ENCODE results near the gene COL6A1.

Gene COL6A1

GRCh38 chr21:45990741-45991605, 9.4 kb downstream of the COL6A1 start:
- peaks cover 40 to 50% of the 10 kb centered on the region in 2 donors for H3K36me3 ChIP-seq (ENCODE audit: control insufficient read depth in 2 of 2, insufficient read depth in 2 of 2, low read length in 2 of 2)
- H3K9me3 ChIP-seq (ENCODE audit: control insufficient read depth in 2 of 2, low read length in 2 of 2) = no peaks in the 10 kb centered on the region
- no peak overlapping the region for H3K9ac ChIP-seq (ENCODE audit: low read length in 2 of 2)
- H3K27me3 ChIP-seq (ENCODE audit: control insufficient read depth in 1 of 2, insufficient read depth in 2 of 2, low read length in 2 of 2) = no peaks in the 10 kb centered on the region
- peaks cover 67% of the 10 kb centered on the region for H3K4me1 ChIP-seq (ENCODE audit: control insufficient read depth, insufficient read depth, low read length)
- peak overlapping the region; percentile 71 for H3K27ac ChIP-seq (ENCODE audit: low read length)
- no peak overlapping the region for H3K4me3 ChIP-seq (ENCODE audit: low read length in 2 of 2)

- peaks cover 40 to 48% of the 10 kb centered on the region in 2 donors for H3K36me3 ChIP-seq (ENCODE audit: control insufficient read depth in 2 of 2, insufficient read depth in 2 of 2, low read length in 2 of 2)
- peak overlapping the region; percentile 71 for H3K27ac ChIP-seq (ENCODE audit: low read length)
- no peak overlapping the region for H3K9ac ChIP-seq (ENCODE audit: low read length in 2 of 2)
Observed at GRCh38 chr21:45991606-45992300, 10.2 kb downstream of the COL6A1 start.

GRCh38 chr21:45992301-45993209, 11.0 kb downstream of the COL6A1 start:
- H3K4me3 ChIP-seq (ENCODE audit: low read length in 2 of 2) = no peak overlapping the region
- H3K27me3 ChIP-seq (ENCODE audit: control insufficient read depth in 1 of 2, insufficient read depth in 2 of 2, low read length in 2 of 2) = no peaks in the 10 kb centered on the region
- H3K9me3 ChIP-seq (ENCODE audit: control insufficient read depth in 2 of 2, low read length in 2 of 2) = no peaks in the 10 kb centered on the region
- H3K36me3 ChIP-seq (ENCODE audit: control insufficient read depth in 2 of 2, insufficient read depth in 2 of 2, low read length in 2 of 2) = peaks cover 40 to 48% of the 10 kb centered on the region in 2 donors
- peaks cover 55% of the 10 kb centered on the region for H3K4me1 ChIP-seq (ENCODE audit: control insufficient read depth, insufficient read depth, low read length)
- peak overlapping the region; percentile 71 for H3K27ac ChIP-seq (ENCODE audit: low read length)
- H3K9ac ChIP-seq (ENCODE audit: low read length in 2 of 2) = no peak overlapping the region

More at GRCh38 chr21:45991606-45992300, 10.2 kb downstream of the COL6A1 start:
- Histone ChIP-seq H3K4me3 (ENCODE audit: low read length in 2 of 2) (no peak overlapping the region), H3K4me1 (ENCODE audit: control insufficient read depth, insufficient read depth, low read length) (peaks cover 62% of the 10 kb centered on the region), H3K9me3 (ENCODE audit: control insufficient read depth in 2 of 2, low read length in 2 of 2) (no peaks in the 10 kb centered on the region), H3K27me3 (ENCODE audit: control insufficient read depth in 1 of 2, insufficient read depth in 2 of 2, low read length in 2 of 2) (no peaks in the 10 kb centered on the region)

- Histone ChIP-seq H3K36me3 (ENCODE audit: control insufficient read depth in 2 of 2, insufficient read depth in 2 of 2, low read length in 2 of 2) (peaks cover 44 to 53% of the 10 kb centered on the region in 2 donors), H3K4me3 (ENCODE audit: low read length in 2 of 2) (no peak overlapping the region), H3K27me3 (ENCODE audit: control insufficient read depth in 1 of 2, insufficient read depth in 2 of 2, low read length in 2 of 2) (no peaks in the 10 kb centered on the region), H3K9ac (ENCODE audit: low read length in 2 of 2) (peak overlapping the region in 1 of 2 donors; percentile 36), H3K9me3 (ENCODE audit: control insufficient read depth in 2 of 2, low read length in 2 of 2) (no peaks in the 10 kb centered on the region), H3K4me1 (ENCODE audit: control insufficient read depth, insufficient read depth, low read length) (peaks cover 54% of the 10 kb centered on the region), H3K27ac (ENCODE audit: low read length) (peak overlapping the region; percentile 71)
Observed at GRCh38 chr21:45993210-45994085, 11.9 kb downstream of the COL6A1 start.

- peak overlapping the region; percentile 71 for H3K27ac ChIP-seq (ENCODE audit: low read length)
- H3K36me3 ChIP-seq (ENCODE audit: control insufficient read depth in 2 of 2, insufficient read depth in 2 of 2, low read length in 2 of 2) = peaks cover 50% of the 10 kb centered on the region in 2 donors
- H3K4me1 ChIP-seq (ENCODE audit: control insufficient read depth, insufficient read depth, low read length) = peaks cover 49% of the 10 kb centered on the region
- no peak overlapping the region for H3K9ac ChIP-seq (ENCODE audit: low read length in 2 of 2)
- H3K27me3 ChIP-seq (ENCODE audit: control insufficient read depth in 1 of 2, insufficient read depth in 2 of 2, low read length in 2 of 2) = no peaks in the 10 kb centered on the region
- H3K9me3 ChIP-seq (ENCODE audit: control insufficient read depth in 2 of 2, low read length in 2 of 2) = no peaks in the 10 kb centered on the region
- H3K4me3 ChIP-seq (ENCODE audit: low read length in 2 of 2) = no peak overlapping the region
Observed at GRCh38 chr21:45994086-45994661, 12.6 kb downstream of the COL6A1 start.

- no peaks in the 10 kb centered on the region for H3K27me3 ChIP-seq (ENCODE audit: control insufficient read depth in 1 of 2, insufficient read depth in 2 of 2, low read length in 2 of 2)
- H3K9me3 ChIP-seq (ENCODE audit: control insufficient read depth in 2 of 2, low read length in 2 of 2) = no peaks in the 10 kb centered on the region
- H3K27ac ChIP-seq (ENCODE audit: low read length) = peak overlapping the region; percentile 71
- peaks cover 49% of the 10 kb centered on the region for H3K4me1 ChIP-seq (ENCODE audit: control insufficient read depth, insufficient read depth, low read length)
- peaks cover 50 to 56% of the 10 kb centered on the region in 2 donors for H3K36me3 ChIP-seq (ENCODE audit: control insufficient read depth in 2 of 2, insufficient read depth in 2 of 2, low read length in 2 of 2)
- H3K4me3 ChIP-seq (ENCODE audit: low read length in 2 of 2) = no peak overlapping the region
- H3K9ac ChIP-seq (ENCODE audit: low read length in 2 of 2) = peak overlapping the region in 1 of 2 donors; percentile 51
Observed at GRCh38 chr21:45994759-45995685, 13.5 kb downstream of the COL6A1 start.

- no peaks in the 10 kb centered on the region for H3K27me3 ChIP-seq (ENCODE audit: control insufficient read depth in 1 of 2, insufficient read depth in 2 of 2, low read length in 2 of 2)
- peak overlapping the region; percentile 71 for H3K27ac ChIP-seq (ENCODE audit: low read length)
- no peak overlapping the region for H3K4me3 ChIP-seq (ENCODE audit: low read length in 2 of 2)
- H3K36me3 ChIP-seq (ENCODE audit: control insufficient read depth in 2 of 2, insufficient read depth in 2 of 2, low read length in 2 of 2) = peaks cover 47 to 49% of the 10 kb centered on the region in 2 donors
- peaks cover 46% of the 10 kb centered on the region for H3K4me1 ChIP-seq (ENCODE audit: control insufficient read depth, insufficient read depth, low read length)
- no peaks in the 10 kb centered on the region for H3K9me3 ChIP-seq (ENCODE audit: control insufficient read depth in 2 of 2, low read length in 2 of 2)
- peak overlapping the region in 1 of 2 donors; percentile 13 for H3K9ac ChIP-seq (ENCODE audit: low read length in 2 of 2)
Observed at GRCh38 chr21:45995686-45996179, 14.2 kb downstream of the COL6A1 start.

GRCh38 chr21:45996311-45997204, 15.0 kb downstream of the COL6A1 start:
- Histone ChIP-seq H3K4me3 (ENCODE audit: low read length in 2 of 2) (no peak overlapping the region), H3K27ac (ENCODE audit: low read length) (peak overlapping the region; percentile 71), H3K9ac (ENCODE audit: low read length in 2 of 2) (peak overlapping the region in 1 of 2 donors; percentile 13), H3K36me3 (ENCODE audit: control insufficient read depth in 2 of 2, insufficient read depth in 2 of 2, low read length in 2 of 2) (peaks cover 50 to 51% of the 10 kb centered on the region in 2 donors), H3K27me3 (ENCODE audit: control insufficient read depth in 1 of 2, insufficient read depth in 2 of 2, low read length in 2 of 2) (no peaks in the 10 kb centered on the region), H3K9me3 (ENCODE audit: control insufficient read depth in 2 of 2, low read length in 2 of 2) (no peaks in the 10 kb centered on the region), H3K4me1 (ENCODE audit: control insufficient read depth, insufficient read depth, low read length) (peaks cover 44% of the 10 kb centered on the region)

Measured in stomach smooth muscle (tissue), 2 donors.